OCI-LY7 (cell line): Measurements from ENCODE around the gene YY1. TPM values are rescaled to one million over a fixed set of nuclear protein-coding genes. Genes with fewer than 3 reads are reported as not detected.

Experiments
- BruUV-seq: library from RNA; stranded (reverse); fragments of 400-500 nt; replicated peaks from 2 replicates; lab custom pipeline; 2021; lab: Mats Ljungman, UMichigan
- CTCF ChIA-PET: fragments of 300-600 bp; sonication (Branson Sonifier 250); formaldehyde crosslinking; loops from one replicate; lab custom pipeline; 2022; ENCODE audit warnings: antibody characterized with exemption; ENCODE audit not compliant: unreplicated experiment; lab: Charles Lee
- POLR2A ChIA-PET: fragments of 300-600 bp; sonication (Branson Sonifier 250); formaldehyde crosslinking; loops from one replicate; lab custom pipeline; 2022; ENCODE audit warnings: antibody characterized with exemption; lab: Charles Lee
- DNase-seq: peaks from one replicate; pipeline ENCODE4 v3.0.0-alpha.2; 2015; ENCODE audit warnings: low spot score
- H2AFZ ChIP-seq: fragments of 200-600 bp; sonication (generic), shearing (Covaris generic); 2 replicates; pipeline ENCODE4 v1.6.1; 2014; ENCODE audit warnings: mild to moderate bottlenecking, antibody characterized with exemption, low read length, moderate library complexity
- H3K27ac ChIP-seq: fragments of 200-600 bp; sonication (generic); 2 replicates; pipeline ENCODE4 v1.5.1; 2014; ENCODE audit warnings: mixed run types, low read depth, mild to moderate bottlenecking, moderate library complexity, low read length, inconsistent platforms; ENCODE audit not compliant: poor library complexity, severe bottlenecking
- H3K36me3 ChIP-seq: fragments of 200-600 bp; sonication (generic); 2 replicates; pipeline ENCODE4 v1.6.1; 2014; ENCODE audit warnings: mild to moderate bottlenecking, antibody characterized with exemption, low read length, moderate library complexity, mixed read lengths; ENCODE audit not compliant: insufficient read depth
- H3K4me1 ChIP-seq: fragments of 200-600 bp; sonication (generic); 2 replicates; pipeline ENCODE4 v1.5.1; 2014; ENCODE audit warnings: mild to moderate bottlenecking, low read length; ENCODE audit not compliant: insufficient read depth, poor library complexity, severe bottlenecking
- H3K4me2 ChIP-seq: fragments of 200-600 bp; sonication (generic); 2 replicates; pipeline ENCODE4 v1.6.1; 2014; ENCODE audit warnings: mild to moderate bottlenecking, low read length
- H3K4me3 ChIP-seq: fragments of 200-600 bp; sonication (generic); 2 replicates; pipeline ENCODE4 v1.5.1; 2014; ENCODE audit warnings: mild to moderate bottlenecking, low read depth, low read length; ENCODE audit not compliant: poor library complexity, severe bottlenecking
- H3K79me2 ChIP-seq: fragments of 200-600 bp; sonication (generic); 2 replicates; pipeline ENCODE4 v1.6.1; 2016; ENCODE audit warnings: low read depth, mild to moderate bottlenecking, low read length, moderate library complexity, mixed read lengths; ENCODE audit not compliant: insufficient read depth
- H3K9me2 ChIP-seq: fragments of 200-600 bp; sonication (generic); 2 replicates; pipeline ENCODE4 v1.6.1; 2016; ENCODE audit warnings: mild to moderate bottlenecking, low read length, mixed read lengths; ENCODE audit not compliant: insufficient read depth
- H3K9me3 ChIP-seq: fragments of 200-600 bp; sonication (generic); 2 replicates; pipeline ENCODE4 v1.6.1; 2014; ENCODE audit warnings: mild to moderate bottlenecking, mixed run types, low read length, mixed read lengths
- H4K20me1 ChIP-seq: fragments of 200-600 bp; sonication (generic); 2 replicates; pipeline ENCODE4 v1.6.1; 2014; ENCODE audit warnings: mild to moderate bottlenecking, antibody characterized with exemption, low read length, moderate library complexity, mixed read lengths; ENCODE audit not compliant: insufficient read depth
- EZH2phosphoT487 ChIP-seq: fragments of 200-600 bp; sonication (generic); IDR thresholded peaks from 2 replicates; pipeline ENCODE4 v1.6.1; 2018; ENCODE audit warnings: low read depth, borderline replicate concordance, mild to moderate bottlenecking, mixed run types, antibody characterized with exemption, low read length, moderate library complexity, mixed read lengths
- intact Hi-C: fragments of 100-400 bp; cut with micrococcal nuclease; formaldehyde crosslinking; loops from one replicate; pipeline ENCODE4 v1.10.0; 2022; ENCODE audit not compliant: unreplicated experiment
- total RNA-seq, 2 experiments: library from RNA; depleted of rRNA in 1 of 2; stranded (reverse); fragments of >200 nt in 1 of 2; shearing (Covaris generic) in 1 of 2; gene quantifications; 2 replicates each; pipeline ENCODE4 v1.2.3, GENCODE V29; 2014 to 2022
- TF ChIP-seq, protein P1 (sequence below): fragments of 200-600 bp; sonication (generic); conservative IDR thresholded peaks from 2 replicates; pipeline ENCODE4 v1.5.1; 2014; ENCODE audit warnings: mild to moderate bottlenecking, antibody characterized with exemption, low read length, moderate library complexity, mixed read lengths

The YY1 gene
- total RNA-seq, 2 experiments from 2014 or later = 59.9 to 140 TPM

DNA sequence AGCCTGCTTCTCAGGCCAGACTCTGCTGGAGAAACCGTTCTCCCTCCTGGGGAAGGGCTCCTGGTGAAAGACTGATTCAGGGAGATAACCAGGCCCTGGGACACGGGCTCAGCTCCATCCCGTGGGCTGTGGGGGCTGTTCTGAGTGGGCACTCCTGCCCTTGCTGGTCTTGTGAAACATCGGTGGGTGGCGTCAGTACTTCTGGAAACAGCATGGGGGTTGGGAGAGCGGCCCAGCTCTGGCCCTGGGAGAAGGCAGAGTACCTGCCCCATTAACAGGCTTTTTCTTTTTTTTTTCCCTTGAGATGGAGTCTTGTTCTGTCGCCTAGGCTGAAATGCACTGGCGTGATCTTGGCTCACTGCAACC is 85.0 kb downstream of the YY1 start:
- CTCF ChIA-PET = no interaction called here
- H3K79me2 ChIP-seq = no peaks in the 10 kb centered on the region
- no peak overlapping the region for H3K27ac ChIP-seq
- no peak overlapping the region for H3K4me2 ChIP-seq
- H3K9me2 ChIP-seq = no peaks in the 10 kb centered on the region
- H3K4me1 ChIP-seq = no peaks in the 10 kb centered on the region
- POLR2A ChIA-PET = no interaction called here
- intact Hi-C loops = no loop called here
- no TSS peak for BruUV-seq
- H2AFZ ChIP-seq = no peak overlapping the region
- no peaks in the 10 kb centered on the region for H3K9me3 ChIP-seq
- TF ChIP-seq, protein P1, sequence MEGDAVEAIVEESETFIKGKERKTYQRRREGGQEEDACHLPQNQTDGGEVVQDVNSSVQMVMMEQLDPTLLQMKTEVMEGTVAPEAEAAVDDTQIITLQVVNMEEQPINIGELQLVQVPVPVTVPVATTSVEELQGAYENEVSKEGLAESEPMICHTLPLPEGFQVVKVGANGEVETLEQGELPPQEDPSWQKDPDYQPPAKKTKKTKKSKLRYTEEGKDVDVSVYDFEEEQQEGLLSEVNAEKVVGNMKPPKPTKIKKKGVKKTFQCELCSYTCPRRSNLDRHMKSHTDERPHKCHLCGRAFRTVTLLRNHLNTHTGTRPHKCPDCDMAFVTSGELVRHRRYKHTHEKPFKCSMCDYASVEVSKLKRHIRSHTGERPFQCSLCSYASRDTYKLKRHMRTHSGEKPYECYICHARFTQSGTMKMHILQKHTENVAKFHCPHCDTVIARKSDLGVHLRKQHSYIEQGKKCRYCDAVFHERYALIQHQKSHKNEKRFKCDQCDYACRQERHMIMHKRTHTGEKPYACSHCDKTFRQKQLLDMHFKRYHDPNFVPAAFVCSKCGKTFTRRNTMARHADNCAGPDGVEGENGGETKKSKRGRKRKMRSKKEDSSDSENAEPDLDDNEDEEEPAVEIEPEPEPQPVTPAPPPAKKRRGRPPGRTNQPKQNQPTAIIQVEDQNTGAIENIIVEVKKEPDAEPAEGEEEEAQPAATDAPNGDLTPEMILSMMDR = no peak
- TF ChIP-seq EZH2phosphoT487 = no peak
- H4K20me1 ChIP-seq = no peaks in the 10 kb centered on the region
- no peaks in the 10 kb centered on the region for H3K36me3 ChIP-seq
- no peak for DNase-seq
- no peak overlapping the region for H3K4me3 ChIP-seq

DNA sequence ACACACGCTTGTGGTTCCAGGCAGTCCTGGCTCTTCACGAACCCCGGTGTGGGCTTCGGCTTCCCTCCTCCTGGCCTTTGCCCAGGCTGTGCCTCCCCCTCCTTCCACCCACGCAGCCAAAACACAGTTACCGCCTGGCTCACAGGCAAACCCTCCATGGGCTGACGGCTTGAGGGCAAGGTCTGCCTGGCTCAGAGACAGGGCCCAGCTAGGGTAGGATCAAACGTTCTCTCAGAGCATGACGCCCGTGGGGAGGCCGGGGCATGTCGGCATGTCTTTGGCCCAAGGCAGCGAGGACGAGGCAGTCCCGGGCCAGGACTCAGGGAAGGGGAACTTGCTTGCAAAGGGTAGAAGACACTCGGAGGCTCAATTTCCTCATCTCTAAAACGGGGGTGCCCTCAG is 86.3 kb downstream of the YY1 start:
- no peaks in the 10 kb centered on the region for H3K4me1 ChIP-seq
- H3K4me3 ChIP-seq = no peak overlapping the region
- no peak overlapping the region for H2AFZ ChIP-seq
- H3K4me2 ChIP-seq = no peak overlapping the region
- no TSS peak for BruUV-seq
- POLR2A ChIA-PET = no interaction called here
- no peak overlapping the region for H3K27ac ChIP-seq
- intact Hi-C loops = no loop called here
- TF ChIP-seq EZH2phosphoT487 = no peak
- TF ChIP-seq, protein P1 = no peak
- H3K9me3 ChIP-seq = no peaks in the 10 kb centered on the region
- H4K20me1 ChIP-seq = no peaks in the 10 kb centered on the region
- no peaks in the 10 kb centered on the region for H3K36me3 ChIP-seq
- no peaks in the 10 kb centered on the region for H3K9me2 ChIP-seq
- CTCF ChIA-PET = interaction anchor here (0.6 kb wide), 1 partner anchor 198 kb away, joined by 3 read pairs; no protein-coding TSS in a partner anchor
- H3K79me2 ChIP-seq = no peaks in the 10 kb centered on the region
- DNase-seq = no peak

DNA sequence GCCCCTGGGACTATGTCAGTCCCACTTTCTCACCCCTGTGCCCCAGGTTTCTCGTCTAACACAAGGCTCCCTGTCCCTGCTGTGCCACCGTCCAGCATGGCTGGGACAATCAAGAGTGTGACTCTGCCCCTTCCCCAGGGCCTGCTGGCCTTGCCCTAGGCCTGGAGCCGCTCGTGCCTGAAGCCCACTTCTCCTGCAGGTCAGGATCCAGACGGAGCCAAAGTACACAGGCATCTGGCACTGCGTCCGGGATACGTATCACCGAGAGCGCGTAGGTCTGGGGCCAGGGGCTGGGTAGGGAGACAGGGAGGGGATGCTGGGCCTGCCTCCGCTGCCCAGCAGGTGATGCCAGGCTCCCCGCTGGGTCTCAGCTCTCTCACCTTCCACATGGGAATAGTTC is 87.0 kb downstream of the YY1 start:
- H3K36me3 ChIP-seq = no peaks in the 10 kb centered on the region
- H3K4me3 ChIP-seq = no peak overlapping the region
- intact Hi-C loops = no loop called here
- ChIA-PET POLR2A (no interaction called here), CTCF (no interaction called here)
- no peak overlapping the region for H2AFZ ChIP-seq
- H3K9me2 ChIP-seq = no peaks in the 10 kb centered on the region
- H3K4me2 ChIP-seq = no peak overlapping the region
- no peaks in the 10 kb centered on the region for H3K79me2 ChIP-seq
- no peaks in the 10 kb centered on the region for H3K9me3 ChIP-seq
- no peaks in the 10 kb centered on the region for H3K4me1 ChIP-seq
- no peaks in the 10 kb centered on the region for H4K20me1 ChIP-seq
- no peak for TF ChIP-seq EZH2phosphoT487
- TF ChIP-seq, protein P1 = no peak
- DNase-seq = no peak
- no TSS peak for BruUV-seq
- H3K27ac ChIP-seq = no peak overlapping the region
